ENCODE measurements around the gene OR51B2.

DNA sequence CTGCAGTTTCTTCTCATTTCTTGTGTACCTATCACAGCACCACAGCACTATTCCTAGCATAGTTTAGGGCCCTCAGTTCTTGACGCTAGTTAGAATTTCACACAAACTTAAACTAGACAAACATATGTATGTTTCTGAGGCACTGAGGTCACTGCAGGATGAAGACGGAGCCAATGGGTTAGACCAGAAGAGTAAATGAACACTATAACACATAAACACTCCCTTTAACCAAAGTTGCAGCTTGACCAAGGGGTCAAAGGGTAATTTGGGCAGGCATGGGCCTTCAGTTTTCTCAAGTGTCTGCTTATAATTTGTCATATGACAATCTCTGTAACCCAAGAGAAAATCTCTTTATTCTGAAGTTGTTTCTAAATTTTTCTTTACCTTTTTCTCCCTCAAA lies 41.5 kb downstream of the OR51B2 start:
- no peak for TF ChIP-seq EZH2 (IDR thresholded peaks at IDR 0.05; ENCODE audit: low read length, missing control alignments)
- TF ChIP-seq, protein P1, sequence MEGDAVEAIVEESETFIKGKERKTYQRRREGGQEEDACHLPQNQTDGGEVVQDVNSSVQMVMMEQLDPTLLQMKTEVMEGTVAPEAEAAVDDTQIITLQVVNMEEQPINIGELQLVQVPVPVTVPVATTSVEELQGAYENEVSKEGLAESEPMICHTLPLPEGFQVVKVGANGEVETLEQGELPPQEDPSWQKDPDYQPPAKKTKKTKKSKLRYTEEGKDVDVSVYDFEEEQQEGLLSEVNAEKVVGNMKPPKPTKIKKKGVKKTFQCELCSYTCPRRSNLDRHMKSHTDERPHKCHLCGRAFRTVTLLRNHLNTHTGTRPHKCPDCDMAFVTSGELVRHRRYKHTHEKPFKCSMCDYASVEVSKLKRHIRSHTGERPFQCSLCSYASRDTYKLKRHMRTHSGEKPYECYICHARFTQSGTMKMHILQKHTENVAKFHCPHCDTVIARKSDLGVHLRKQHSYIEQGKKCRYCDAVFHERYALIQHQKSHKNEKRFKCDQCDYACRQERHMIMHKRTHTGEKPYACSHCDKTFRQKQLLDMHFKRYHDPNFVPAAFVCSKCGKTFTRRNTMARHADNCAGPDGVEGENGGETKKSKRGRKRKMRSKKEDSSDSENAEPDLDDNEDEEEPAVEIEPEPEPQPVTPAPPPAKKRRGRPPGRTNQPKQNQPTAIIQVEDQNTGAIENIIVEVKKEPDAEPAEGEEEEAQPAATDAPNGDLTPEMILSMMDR (conservative IDR thresholded peaks at IDR 0.05 in 1 of 2, IDR thresholded peaks at IDR 0.05 in 1 of 2; ENCODE audit: low read depth in 1 of 2, low read length in 2 of 2): no peak

Measured in fibroblast of lung (primary cell).